HL-60/S4 treated with retinoic acid at 250 ng/mL for 4 days and 3 days (cell line): ENCODE results near the gene THRB.

Experiments used
- in situ Hi-C: fragments of 300-500 bp; cut with MboI; formaldehyde crosslinking; loops from 2 replicates; pipeline ENCODE4 v1.7.0; 2022; ENCODE audit warnings: low sequenced_read_pairs

Gene THRB

DNA sequence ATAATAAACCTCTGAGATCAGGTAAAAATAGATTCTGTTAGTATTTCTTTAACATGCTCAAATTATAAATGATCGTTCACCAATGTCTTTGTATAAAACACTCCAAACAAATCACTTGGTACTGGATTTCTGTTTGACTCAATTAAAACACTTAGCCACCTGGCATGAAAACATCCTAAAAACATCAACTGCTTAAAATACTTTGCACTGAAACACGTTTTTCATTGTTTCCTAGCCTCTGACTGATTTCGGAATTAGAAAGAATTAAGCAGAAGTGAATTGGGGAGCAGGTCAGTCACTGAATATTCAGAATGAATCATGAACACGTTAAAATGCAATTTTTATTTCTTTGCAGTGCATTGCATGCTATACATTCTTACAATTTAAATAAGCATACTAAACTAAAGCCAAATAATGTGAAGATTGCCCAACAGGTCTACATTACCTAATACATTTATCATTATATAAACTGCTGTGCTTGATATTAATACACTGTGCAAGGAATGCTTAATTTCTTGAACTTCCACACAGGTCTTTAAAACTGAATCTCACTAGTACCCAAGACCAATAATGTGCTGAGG lies 1.6 kb downstream of the THRB start:
- in situ Hi-C loops = no loop called here

DNA sequence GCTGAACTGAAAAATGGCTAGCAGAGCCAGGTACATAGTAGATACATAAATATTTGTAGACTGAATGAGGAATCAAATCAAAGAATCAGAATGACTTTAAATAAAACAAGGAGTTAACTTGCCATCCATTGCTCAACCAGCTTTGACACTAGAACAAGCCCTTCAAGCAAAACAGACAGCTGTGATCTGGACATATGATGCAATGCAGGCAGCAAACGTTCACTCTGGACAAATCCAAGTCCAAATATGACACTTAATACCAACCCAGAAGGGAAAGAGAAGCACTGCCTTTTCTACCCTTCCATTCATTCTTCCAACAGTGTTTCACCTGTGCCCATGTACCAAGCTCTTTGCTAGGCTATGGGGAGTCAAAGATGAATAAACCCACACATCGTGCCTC lies 4.5 kb downstream of the THRB start:
- in situ Hi-C loops = no loop called here

DNA sequence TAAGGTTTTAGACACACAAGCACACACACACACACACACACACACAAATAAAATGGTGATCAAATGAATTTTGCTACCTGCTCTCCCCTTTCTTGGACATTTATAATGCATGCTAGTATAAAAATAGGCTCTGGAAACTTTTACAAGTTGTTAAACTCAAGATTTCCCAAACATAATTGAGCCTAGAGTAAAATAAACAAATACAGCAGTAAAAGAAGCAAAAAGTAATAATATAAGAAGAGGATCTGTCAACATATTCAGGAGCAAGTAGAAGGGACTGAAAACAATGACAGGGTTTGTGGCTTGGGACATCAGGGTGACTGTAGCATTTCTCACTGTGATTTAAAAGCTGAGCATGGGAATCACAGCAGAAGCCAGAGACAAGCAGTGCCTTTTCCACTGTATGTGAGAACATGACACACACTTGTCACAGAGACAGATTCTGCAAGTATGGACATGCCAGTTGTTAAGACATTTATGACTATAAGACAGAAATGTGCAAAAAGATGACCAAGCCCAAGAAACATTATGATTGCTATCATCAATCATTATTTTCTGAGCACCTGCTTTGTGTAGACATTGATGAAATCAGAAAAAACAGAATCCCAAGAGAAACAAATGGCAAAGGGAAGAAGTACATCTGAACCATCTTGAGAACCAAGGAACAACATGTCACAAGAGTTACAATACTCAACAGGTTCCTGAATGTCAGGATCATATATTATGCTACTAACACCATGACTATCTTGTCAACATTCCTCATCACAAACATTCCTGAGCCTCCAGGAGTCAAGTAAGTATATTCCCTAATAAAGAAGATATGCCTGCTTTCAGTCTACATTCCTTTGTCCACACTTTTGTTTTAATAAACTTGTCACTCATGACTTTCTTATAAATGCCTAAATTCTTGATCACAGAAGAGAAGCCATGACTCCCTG lies 7.1 kb downstream of the THRB start:
- in situ Hi-C loops = no loop called here

DNA sequence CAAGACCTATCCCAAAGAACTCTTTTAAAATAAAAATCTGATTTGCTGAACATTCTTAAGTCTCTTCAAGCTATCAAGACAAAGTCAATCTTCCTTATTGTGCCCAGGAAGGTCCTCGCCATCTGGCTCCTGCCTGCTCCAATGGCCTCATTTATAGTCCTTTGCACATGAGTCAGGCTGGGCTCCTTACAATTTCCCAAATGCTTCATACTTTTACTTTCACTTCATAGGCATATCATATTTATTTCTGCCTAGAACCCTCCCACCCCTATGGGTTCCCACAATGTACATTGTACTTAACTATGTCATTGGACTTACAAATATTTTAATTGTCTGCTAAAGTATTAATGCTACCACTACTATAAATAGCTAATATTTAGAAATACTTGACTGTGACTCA lies 9.1 kb downstream of the THRB start:
- in situ Hi-C loops = no loop called here

DNA sequence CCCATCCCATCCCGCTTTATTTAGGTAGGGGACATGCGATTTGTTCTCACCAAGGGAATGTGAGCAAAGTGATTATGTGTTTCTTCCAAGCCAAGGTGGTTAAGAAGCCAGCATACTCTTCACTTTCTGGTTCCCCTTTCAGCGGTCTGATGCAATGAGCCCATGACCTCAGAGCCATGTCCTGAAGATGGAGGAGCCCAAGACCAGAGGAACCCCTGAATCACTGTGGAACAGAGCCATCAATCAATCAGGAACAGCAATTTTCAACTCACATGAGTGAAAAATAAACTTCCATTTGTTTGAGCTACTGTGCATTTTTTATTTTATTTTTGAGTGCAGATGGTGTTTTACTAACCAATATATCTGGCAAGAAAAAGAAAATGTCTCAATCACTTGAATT lies 10.8 kb downstream of the THRB start:
- in situ Hi-C loops = no loop called here

DNA sequence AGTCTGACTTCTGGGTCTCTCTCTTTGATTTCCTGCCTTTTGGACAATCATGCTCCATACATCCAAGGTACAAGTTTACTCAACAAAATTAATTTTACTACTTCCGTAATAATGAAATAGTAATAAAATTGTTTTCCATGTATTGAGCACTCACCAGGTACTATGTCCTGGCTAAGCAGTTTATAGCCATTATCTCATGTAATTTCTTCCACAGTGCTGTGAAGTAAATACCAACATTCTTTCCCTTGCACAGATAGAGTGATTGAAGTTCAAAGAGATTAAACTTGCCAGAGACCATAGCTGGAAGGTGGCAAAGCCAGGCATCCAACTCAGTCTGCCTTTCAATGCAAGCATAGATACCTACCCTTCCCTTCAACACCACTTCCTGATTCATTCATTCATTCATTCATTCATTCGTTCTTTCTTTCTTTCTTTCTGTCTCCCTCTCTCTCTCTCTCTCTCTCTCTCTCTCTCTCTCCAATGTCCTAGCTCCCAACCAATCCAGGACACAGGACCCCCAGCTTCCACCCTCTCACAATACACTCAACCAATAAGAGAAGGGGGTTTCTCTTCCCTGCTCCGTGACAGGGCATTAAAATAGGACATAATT lies 12.4 kb downstream of the THRB start:
- in situ Hi-C loops = no loop called here

DNA sequence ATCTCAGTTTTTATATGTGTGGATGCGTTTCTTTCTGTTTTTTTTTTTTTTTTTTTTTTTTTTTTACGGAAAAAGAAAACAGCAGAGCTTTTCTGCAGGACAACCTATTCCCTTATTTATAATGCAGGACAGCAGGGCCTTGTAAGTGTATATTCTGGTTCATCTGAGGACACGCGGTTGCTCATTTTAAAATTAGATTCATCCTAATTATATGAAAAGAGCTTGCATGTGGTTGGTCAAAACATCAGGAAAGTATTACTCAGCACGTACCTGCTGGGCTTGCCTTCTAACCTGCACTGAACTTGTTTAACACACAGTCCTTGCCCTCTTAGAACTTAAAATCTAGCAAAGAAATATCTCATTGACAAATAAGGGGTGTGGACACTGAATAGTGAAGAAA lies 13.5 kb downstream of the THRB start:
- in situ Hi-C loops = no loop called here

DNA sequence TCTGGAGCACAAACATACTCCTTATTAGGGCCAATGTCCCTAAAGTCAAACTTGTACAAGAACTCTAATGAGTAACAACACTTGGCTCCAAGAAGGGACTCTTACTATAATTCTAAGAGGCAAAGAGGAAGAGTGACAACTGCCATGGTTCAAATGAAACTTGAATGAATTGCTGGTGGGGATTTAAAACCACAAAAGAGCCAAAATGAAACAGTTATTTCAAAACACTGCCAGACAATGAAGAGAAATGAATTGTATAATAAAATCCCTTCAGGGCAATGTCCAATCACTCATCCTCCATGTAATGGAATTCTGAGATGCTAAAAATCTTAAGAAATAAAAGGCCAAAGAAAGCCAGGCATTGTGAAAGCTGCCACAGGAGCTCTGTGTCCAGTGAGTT lies 14.2 kb downstream of the THRB start:
- in situ Hi-C loops = no loop called here

DNA sequence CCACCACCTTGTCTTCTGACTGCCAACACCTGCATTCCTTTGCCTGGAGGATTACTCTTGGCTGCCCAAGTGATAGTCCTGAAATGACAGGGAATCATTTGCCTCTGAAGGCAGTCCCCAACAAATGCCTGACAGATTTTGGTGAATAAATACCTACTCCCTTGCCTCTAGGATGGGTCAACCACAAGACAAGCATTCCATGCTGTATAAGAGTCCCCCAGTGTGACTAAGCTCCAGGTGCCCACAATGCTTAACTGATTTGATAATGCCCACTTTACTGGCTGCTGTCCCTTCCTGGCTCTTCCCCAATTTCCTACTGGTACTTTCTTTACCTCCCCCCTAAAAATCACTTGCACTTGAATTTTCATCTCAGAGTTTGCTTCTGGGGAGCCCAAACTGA lies 14.8 kb downstream of the THRB start:
- in situ Hi-C loops = no loop called here

DNA sequence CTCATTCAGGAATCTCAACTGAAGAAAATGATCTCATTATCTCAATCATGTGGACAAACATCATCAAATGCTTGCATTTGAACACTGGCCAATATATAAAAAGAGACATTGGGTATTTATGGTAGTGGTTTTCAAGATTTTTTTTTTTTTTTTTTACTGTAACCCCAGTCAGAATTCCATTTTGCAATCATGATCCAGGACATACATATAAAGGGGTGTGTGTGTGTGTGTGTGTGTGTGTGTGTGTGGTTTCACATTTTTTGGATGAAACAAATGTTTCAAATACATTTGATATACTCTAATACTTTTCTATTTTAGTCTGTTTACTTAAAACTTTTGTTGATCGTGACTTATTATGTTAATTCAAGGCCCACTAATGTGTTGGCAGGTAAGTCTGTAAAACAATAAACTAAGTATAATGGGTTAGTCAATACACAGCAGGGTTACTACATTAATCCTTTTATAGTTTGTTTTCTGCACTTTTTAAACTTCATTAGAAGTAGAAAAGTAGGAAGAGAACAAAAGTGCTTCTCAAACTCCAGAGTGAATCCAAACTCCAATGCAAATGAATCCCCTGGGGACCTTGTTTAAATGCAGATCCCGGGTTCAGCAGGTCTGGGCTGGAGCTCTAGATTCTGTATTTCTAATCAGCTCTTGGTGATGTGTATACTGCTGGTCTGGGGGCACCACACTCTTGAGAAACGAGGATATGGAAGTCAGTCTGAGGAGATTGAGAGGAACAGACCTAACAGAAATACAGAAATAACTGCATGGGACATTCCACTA lies 17.6 kb downstream of the THRB start:
- in situ Hi-C loops = no loop called here

DNA sequence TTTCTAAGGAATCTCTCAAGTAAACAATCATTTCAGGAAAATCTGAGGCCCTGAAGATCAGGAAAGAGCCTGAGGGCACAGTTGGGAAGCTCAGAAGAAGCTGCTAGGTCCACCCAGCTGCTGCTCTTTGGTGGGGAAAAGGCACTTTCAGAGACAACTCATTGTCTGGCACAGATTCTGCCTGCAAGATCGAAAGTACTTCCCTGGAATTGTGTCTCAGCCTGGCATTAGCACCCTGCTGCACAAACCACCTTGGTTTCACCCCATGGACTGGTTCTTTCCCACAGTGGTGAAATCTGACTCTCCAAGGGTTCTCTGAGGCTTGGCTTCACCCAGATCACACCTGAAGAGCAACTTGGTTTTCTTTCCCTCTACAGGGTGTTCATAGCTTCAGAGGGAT lies 18.7 kb downstream of the THRB start:
- in situ Hi-C loops = no loop called here

DNA sequence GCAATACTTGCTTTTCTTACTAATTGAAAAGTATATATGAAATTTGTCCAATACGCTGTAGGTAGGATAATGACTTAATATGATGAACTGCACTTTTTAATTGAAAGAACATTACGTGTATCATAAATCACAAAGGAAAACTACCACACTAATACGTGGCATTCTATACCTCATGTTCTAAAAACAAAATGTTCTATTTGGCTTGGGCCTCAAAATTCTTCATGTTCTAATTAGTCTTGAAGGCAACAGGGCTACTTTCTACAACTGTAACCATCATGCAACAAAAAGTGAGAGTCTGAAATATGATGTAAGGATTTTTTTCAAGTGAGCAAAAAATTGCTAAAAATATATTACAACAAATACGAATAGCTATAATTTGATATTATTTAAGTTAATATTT lies 19.8 kb downstream of the THRB start:
- in situ Hi-C loops = no loop called here

DNA sequence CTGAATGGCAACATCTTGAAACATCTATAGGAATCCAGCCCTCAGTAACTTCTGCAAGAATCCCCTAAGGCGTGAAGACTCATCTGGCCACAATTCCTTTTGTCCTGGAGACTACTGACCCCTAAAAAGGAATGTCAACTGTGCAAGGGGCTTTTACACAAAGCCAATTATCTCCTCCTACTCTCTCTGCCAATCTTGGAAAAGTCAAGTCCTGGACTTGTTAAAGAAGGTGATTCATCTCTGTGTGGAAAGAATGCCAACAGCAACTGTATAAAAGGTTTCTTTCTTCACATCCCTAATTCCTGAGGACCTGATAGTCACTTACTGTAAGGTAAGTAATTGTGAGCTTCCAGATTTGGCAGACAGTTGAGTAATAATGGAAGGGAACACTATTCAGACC lies 22.3 kb downstream of the THRB start:
- in situ Hi-C loops = no loop called here

DNA sequence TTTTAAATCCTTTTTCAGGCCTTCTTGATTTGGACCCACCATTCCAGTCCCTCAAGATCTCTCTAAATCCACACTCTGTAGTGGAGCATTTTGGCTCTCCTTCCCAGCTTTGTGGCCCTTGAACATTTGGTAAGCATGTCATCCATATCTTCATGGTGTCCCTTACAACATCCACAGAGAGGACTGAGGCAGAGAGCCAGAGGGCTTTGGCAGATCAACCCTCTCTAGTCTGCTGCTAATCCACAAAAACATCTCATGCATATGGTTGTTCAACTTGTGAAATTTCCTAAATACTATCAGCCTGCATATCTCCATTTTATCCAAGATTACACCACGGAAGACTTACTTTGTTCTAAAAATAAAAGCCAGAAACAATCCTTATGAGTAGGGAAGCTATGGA lies 23.2 kb downstream of the THRB start:
- in situ Hi-C loops = no loop called here

DNA sequence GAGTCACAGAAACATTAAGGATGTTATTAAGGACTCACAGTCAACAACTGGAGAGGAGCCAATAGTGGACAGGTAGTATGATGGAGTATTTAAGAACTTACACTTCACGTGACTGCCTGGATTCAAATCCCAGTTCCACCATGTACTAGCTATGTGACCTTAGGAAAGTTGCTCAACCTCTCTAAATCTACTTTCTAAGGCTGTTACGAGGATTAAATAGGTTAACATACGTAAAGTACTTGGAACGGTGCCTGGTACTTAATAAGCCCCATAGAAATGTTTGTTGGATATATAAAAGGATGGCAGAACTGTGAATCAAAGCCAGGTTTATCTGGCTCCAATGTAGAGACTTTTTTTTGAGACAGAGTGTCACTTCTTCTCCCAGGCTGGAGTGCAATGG lies 24.4 kb downstream of the THRB start:
- in situ Hi-C loops = no loop called here

DNA sequence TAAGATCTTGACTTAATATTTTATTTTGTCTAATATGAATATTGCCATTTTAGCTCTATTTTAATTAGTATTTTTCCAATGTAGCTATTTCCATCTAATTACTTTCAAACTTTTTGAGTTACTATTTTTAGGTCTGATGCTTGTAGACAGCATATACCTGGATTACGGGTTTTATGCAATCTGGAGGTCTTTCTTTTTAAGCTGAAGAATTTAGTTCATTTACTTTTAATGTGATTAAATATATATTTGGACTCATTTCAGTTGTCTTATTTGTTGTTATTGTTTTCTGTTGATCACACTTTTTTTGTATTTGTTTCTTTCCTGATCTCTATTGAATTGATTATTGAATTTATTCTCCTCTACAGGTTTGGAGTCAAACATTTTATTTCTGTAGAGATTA lies 30.3 kb downstream of the THRB start:
- in situ Hi-C loops = no loop called here

DNA sequence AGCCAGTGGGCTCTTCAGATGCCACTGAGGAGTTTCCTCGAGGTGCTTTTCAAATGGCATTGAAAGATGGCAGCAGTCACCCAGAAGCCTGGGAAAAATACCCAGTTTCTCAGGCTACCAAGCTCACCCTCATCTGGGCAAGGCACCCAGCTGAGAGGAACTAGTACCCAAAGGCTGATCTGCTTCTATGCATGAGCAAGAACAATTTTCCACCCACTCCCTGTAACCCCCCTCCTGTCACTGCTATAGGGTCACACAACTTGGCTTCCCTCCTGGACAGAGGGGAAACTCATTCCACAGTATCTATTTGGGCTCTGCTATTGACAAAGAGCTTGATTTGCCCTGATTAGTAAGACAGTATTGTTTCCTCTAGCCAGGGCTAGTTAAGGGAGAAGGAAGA lies 31.9 kb downstream of the THRB start:
- in situ Hi-C loops = no loop called here

DNA sequence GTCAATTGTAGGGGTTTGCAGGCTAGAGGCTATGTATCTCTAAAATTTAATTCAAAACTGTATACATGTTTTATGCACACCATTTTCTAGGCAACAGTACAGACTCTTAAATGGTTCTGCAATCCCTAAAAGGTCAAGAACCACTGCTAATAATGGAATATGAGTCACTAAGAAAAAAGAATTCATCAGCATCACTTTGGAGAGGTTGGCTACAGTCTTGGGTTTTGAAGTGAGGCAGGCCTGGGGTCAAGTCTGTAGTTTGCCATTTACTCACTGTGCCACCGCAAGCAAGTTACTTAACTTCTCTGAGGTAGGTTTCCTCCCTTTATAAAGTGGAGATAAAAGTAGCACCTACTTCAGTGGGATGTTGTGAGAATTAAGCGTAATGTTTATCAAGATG lies 33.7 kb downstream of the THRB start:
- in situ Hi-C loops = no loop called here

DNA sequence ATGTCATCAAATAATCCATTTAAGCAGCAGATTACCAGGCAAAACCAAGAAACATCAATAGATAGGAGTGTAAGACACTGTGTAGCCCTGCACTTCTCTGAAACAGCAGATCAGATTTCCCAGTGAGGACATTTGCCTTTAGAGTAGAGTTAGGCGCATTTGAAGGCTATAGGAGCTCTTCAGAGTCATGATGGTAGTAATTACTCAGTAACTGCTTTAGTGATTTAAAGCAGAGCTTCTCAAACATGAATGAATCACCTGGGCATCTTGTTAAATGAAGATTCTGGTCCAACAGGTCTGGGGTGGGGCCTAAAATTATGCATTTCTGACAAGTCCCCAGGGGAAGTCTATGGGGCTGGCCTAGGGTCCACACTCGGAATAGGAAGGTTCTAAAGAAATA lies 36.9 kb downstream of the THRB start:
- in situ Hi-C loops = no loop called here

DNA sequence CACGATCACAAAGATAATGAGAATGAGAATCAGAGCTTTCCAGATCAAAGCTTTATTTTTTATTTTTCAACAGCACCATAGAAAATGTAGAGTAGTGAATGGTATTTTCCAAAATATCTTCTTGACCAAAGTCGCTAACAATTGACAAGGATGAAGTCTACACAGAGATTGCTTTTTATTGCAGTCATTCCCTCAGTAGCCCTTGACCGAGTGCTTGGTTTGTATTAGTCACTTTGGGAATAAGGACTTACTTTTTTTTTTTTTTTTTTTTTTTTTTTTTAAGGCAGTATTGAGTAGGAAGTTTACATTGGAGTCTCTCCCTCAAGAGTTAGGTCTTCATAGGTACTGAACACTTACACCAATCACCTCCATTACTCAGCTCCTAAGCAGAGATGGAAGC lies 39.8 kb downstream of the THRB start:
- in situ Hi-C loops = no loop called here

DNA sequence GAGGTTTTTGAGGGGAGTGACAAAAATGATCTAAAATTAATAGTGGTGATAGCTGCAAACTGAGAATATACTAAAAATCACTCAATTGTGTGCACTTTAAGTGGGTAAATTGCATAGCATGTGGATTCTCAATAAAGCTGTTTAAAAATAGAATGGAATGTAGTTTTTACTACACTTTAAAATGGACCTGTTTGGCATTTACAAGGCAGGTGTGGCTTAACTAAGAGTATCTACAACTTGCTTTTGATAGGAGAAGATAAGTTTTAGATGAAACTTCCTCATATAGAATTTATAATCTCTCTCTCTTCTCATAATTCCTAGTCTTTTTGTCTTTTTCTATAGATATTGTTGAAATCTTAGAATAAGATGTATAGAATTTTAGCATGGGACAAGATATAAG lies 40.3 kb downstream of the THRB start:
- in situ Hi-C loops = no loop called here
